Thoracic aorta (tissue), 2 donors: ENCODE measurements around the gene IL1RAPL2. TPM values are rescaled to one million over a fixed set of nuclear protein-coding genes. Genes with fewer than 3 reads are reported as not detected.

Source experiments
- ATAC-seq: fragments of 150-250 bp; one replicate; pipeline ENCODE4 v1.8.0; 2017; ENCODE audit warnings: low read depth; ENCODE audit not compliant: insufficient number of reproducible peaks, low FRiP score
- DNase-seq: peaks from one replicate; pipeline ENCODE4 v3.0.0-alpha.2; 2020; ENCODE audit warnings: low spot score
- H3K27ac ChIP-seq, 2 donors: fragments of 200-600 bp; sonication (generic); 1 replicate in 1 of 2; 2 replicates in 1 of 2; pipeline ENCODE4 v1.5.1; 2016; ENCODE audit warnings: mild to moderate bottlenecking in 2 of 2, moderate library complexity in 2 of 2
- H3K27me3 ChIP-seq: fragments of 200-600 bp; sonication (generic); replicated peaks from 2 replicates; pipeline ENCODE4 v1.6.0; 2016; ENCODE audit warnings: mild to moderate bottlenecking; ENCODE audit not compliant: insufficient read depth
- H3K36me3 ChIP-seq: fragments of 200-600 bp; sonication (generic); one replicate; pipeline ENCODE4 v1.5.1; 2016
- H3K4me1 ChIP-seq, 2 donors: fragments of 200-600 bp; sonication (generic); 1 replicate in 1 of 2; 2 replicates in 1 of 2; pipeline versions ENCODE4 v1.5.1 to v1.6.0; 2016; ENCODE audit warnings: low read depth in 2 of 2, mild to moderate bottlenecking in 1 of 2; ENCODE audit not compliant: control insufficient read depth in 1 of 2
- H3K4me3 ChIP-seq: fragments of 200-600 bp; sonication (generic); 2 replicates; pipeline ENCODE4 v1.5.1; 2016; ENCODE audit warnings: mild to moderate bottlenecking
- H3K9me3 ChIP-seq: fragments of 200-600 bp; sonication (generic); 2 replicates; pipeline ENCODE4 v1.5.1; 2016
- total RNA-seq, 2 donors: library from RNA; depleted of rRNA; stranded (reverse); fragments of >200 nt; gene quantifications; one replicate each; pipeline versions ENCODE4 v1.1.0 to v1.2.3, GENCODE V29; 2016
- TF ChIP-seq, protein P1 (sequence below): fragments of 200-600 bp; sonication (generic); IDR thresholded peaks from one replicate; pipeline ENCODE4 v1.5.1; 2019; ENCODE audit warnings: antibody characterized with exemption

Gene IL1RAPL2
- total RNA-seq, 2 donors from 2014 or later: not detected

DNA sequence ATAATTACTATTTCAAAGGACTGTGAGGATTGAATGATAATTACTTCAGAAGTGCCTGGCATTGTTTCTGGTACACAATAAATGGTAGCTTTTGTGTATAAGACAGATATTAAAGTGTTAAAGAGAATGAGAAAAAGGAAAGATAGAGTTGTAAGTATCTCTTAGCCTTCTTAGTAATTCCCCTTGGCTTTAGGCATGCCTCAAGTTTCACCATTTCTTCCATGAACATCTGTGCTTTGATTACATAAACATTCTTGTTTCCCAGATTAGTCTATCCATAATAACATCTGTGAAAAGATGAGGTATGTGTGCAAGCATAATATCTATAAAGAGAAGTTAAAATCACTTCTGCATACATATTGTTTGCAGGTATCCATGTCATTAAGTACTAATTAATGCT is 885.4 kb downstream of the IL1RAPL2 start:
- H3K27ac ChIP-seq: no peak overlapping the region
- DNase-seq (no peak), ATAC-seq (no peak)
- no peaks in the 10 kb centered on the region for H3K36me3 ChIP-seq
- no peak overlapping the region for H3K4me3 ChIP-seq
- no peaks in the 10 kb centered on the region for H3K27me3 ChIP-seq
- H3K4me1 ChIP-seq: no peaks in the 10 kb centered on the region
- no peaks in the 10 kb centered on the region for H3K9me3 ChIP-seq
- TF ChIP-seq, protein P1, sequence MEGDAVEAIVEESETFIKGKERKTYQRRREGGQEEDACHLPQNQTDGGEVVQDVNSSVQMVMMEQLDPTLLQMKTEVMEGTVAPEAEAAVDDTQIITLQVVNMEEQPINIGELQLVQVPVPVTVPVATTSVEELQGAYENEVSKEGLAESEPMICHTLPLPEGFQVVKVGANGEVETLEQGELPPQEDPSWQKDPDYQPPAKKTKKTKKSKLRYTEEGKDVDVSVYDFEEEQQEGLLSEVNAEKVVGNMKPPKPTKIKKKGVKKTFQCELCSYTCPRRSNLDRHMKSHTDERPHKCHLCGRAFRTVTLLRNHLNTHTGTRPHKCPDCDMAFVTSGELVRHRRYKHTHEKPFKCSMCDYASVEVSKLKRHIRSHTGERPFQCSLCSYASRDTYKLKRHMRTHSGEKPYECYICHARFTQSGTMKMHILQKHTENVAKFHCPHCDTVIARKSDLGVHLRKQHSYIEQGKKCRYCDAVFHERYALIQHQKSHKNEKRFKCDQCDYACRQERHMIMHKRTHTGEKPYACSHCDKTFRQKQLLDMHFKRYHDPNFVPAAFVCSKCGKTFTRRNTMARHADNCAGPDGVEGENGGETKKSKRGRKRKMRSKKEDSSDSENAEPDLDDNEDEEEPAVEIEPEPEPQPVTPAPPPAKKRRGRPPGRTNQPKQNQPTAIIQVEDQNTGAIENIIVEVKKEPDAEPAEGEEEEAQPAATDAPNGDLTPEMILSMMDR: no peak

DNA sequence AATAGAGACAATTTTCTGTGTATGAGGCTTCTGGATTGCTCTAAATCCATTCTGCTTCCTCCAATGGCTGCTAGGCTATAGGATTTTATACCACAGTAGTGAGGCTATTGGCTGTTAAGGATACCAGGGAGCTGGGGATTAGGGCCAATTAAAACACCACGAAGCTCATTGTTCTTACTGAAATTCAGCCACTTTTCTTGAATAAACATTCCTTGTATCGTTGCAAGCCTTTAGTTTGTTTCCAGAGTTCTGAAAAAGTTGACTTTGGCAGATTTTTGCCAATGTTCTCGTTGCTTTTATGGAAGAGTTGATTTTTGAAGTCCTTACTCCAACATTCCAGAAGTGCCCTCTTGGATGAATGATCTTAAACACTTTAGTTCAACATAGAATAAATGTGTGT is 892.8 kb downstream of the IL1RAPL2 start:
- DNase-seq: no peak
- ATAC-seq: no peak
- Histone ChIP-seq H3K27ac (no peak overlapping the region), H3K4me3 (no peak overlapping the region), H3K36me3 (no peaks in the 10 kb centered on the region), H3K27me3 (no peaks in the 10 kb centered on the region), H3K9me3 (no peaks in the 10 kb centered on the region), H3K4me1 (no peaks in the 10 kb centered on the region)
- TF ChIP-seq, protein P1: no peak

DNA sequence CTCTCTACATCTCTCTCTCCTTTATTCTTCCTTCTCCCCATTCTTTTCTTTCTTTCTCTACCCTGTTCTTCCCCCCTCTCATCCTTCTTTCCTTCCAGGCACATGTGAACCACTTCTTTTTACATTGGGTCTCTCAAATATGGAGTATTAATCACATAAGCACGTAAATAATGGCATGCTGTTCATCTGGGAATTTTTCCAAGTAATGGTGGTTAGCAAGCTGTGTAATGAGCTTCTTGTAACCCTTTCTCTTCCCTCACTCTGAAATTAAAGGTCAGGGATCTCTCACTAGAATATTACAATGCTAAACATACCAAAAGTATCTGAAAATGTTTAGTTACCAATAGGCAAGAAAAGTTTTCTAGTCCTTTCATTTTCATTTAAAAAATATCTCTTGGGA is 894.4 kb downstream of the IL1RAPL2 start:
- DNase-seq: no peak
- H3K4me3 ChIP-seq: no peak overlapping the region
- no peak for ATAC-seq
- no peaks in the 10 kb centered on the region for H3K36me3 ChIP-seq
- TF ChIP-seq, protein P1: no peak
- no peaks in the 10 kb centered on the region for H3K9me3 ChIP-seq
- no peaks in the 10 kb centered on the region for H3K4me1 ChIP-seq
- no peaks in the 10 kb centered on the region for H3K27me3 ChIP-seq
- no peak overlapping the region for H3K27ac ChIP-seq

DNA sequence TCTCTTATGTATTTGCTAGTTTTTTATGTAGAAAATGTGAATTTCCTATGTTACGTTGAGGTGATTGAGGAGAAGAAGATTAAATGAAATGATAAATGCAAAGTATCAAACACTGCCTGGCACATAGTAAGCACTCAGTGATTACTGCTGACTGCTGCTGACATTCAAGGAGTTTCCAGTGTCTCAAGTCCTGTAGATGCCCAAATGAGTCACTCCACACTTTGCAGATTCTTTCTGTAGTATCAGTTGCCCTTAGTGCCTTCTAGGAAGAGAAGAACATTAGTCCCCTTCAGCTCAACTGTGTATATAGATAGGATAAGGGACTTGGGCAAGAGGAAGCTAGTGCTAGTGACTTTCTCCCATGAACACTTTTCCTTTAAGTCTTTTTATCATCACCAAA is 895.0 kb downstream of the IL1RAPL2 start:
- ATAC-seq: no peak
- no peaks in the 10 kb centered on the region for H3K36me3 ChIP-seq

DNA sequence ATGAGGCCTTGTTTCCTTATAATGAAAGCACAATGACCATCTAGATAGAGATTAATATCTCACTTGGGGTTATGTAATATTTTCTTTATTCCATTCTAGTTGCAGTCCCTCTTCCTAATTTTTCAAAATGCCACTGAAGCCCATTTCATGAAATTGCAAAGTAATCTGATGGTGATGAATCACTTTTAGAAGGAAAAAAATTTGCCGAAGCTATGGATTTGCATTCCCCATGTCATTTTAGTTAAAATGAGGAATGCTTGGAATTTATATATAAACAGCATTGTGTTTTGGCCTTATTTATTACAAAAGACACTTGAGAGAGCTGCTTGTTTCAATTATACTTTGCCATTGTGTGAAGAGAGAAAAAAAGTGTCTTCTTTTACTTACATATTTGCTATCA is 896.2 kb downstream of the IL1RAPL2 start:
- Histone ChIP-seq H3K4me3 (no peak overlapping the region), H3K36me3 (no peaks in the 10 kb centered on the region), H3K4me1 (no peaks in the 10 kb centered on the region), H3K27ac (no peak overlapping the region), H3K9me3 (no peaks in the 10 kb centered on the region), H3K27me3 (no peaks in the 10 kb centered on the region)
- ATAC-seq (no peak), DNase-seq (no peak)
- TF ChIP-seq, protein P1: no peak

More for the DNA sequence above, 895.0 kb downstream of the IL1RAPL2 start:
- no peak overlapping the region for H3K4me3 ChIP-seq
- TF ChIP-seq, protein P1: no peak
- no peaks in the 10 kb centered on the region for H3K4me1 ChIP-seq
- no peak overlapping the region for H3K27ac ChIP-seq
- no peak for DNase-seq
- H3K9me3 ChIP-seq: no peaks in the 10 kb centered on the region
- no peaks in the 10 kb centered on the region for H3K27me3 ChIP-seq
